Astrocyte of the hippocampus (primary cell): ENCODE measurements around the gene ARL3.
"Not testable (repeated sequence)": the region's sequence is repeated elsewhere in the genome, so short reads cannot be mapped to it uniquely, and the experiment has no call there.

Experiments
- DNase-seq: peaks from one replicate; pipeline ENCODE4 v3.0.0; 2011; ENCODE audit warnings: low read depth, low spot score

The ARL3 gene

GRCh38 chr10:102713814-102714620, at the start of gene ARL3:
Gene ARL3 (minus strand): TSS chr10:102714397. CDS start chr10:102714275, 122 bp downstream.
- DNase-seq = peak; percentile 100

GRCh38 chr10:102763037-102763607, 48.9 kb upstream of the ARL3 start:
- DNase-seq = no peak

- no peak for DNase-seq
These were observed 48.3 kb upstream of the ARL3 start for GRCh38 chr10:102762401-102763015.

GRCh38 chr10:102761981-102762380, 47.8 kb upstream of the ARL3 start:
- DNase-seq = no peak

GRCh38 chr10:102759497-102760210, 45.5 kb upstream of the ARL3 start:
- no peak for DNase-seq

GRCh38 chr10:102758933-102759262, 44.7 kb upstream of the ARL3 start:
- DNase-seq = not testable (repeated sequence)

GRCh38 chr10:102758240-102758932, 44.2 kb upstream of the ARL3 start:
- DNase-seq = no peak

- no peak for DNase-seq
These were observed 43.1 kb upstream of the ARL3 start for GRCh38 chr10:102757323-102757722.

- DNase-seq = no peak
These were observed 39.5 kb upstream of the ARL3 start for GRCh38 chr10:102753718-102754117.

- DNase-seq = peak; percentile 86
These were observed 38.9 kb upstream of the ARL3 start for GRCh38 chr10:102752934-102753664.

- peak; percentile 94 for DNase-seq
These were observed 38.2 kb upstream of the ARL3 start for GRCh38 chr10:102752266-102752930.

GRCh38 chr10:102745157-102745556, 31.0 kb upstream of the ARL3 start:
- DNase-seq = no peak

GRCh38 chr10:102744374-102745051, 30.3 kb upstream of the ARL3 start:
- peak; percentile 34 for DNase-seq

- DNase-seq = peak; percentile 99
These were observed 29.6 kb upstream of the ARL3 start, which contains the start of gene WBP1L for GRCh38 chr10:102743588-102744373. Gene WBP1L (plus strand): TSS chr10:102743948. CDS start chr10:102744054, 106 bp downstream.

- DNase-seq = no peak
These were observed 28.9 kb upstream of the ARL3 start for GRCh38 chr10:102743078-102743587.

GRCh38 chr10:102742313-102742712, 28.1 kb upstream of the ARL3 start:
- not testable (repeated sequence) for DNase-seq

GRCh38 chr10:102741726-102742237, 27.6 kb upstream of the ARL3 start:
- DNase-seq = no peak

- no peak for DNase-seq
These were observed 26.0 kb upstream of the ARL3 start for GRCh38 chr10:102740229-102740628.
